H1 (cell line): Measurements from ENCODE around the gene HABP2. TPM values are rescaled to one million over a fixed set of nuclear protein-coding genes. Genes with fewer than 3 reads are reported as not detected.

Experiments used
- JUN ChIP-seq: IDR thresholded peaks from 2 replicates; pipeline ENCODE4 v1.6.1; 2011; ENCODE audit warnings: low read depth, mild to moderate bottlenecking, improper control_type of control experiment, low read length
- KDM1A ChIP-seq: fragments of 200-600, 300-600 bp; sonication (generic); IDR thresholded peaks from 2 replicates; pipeline ENCODE4 v1.7.1; 2016; ENCODE audit warnings: mild to moderate bottlenecking, low read length, borderline replicate concordance
- POLR2AphosphoS5 ChIP-seq: IDR thresholded peaks from 2 replicates; pipeline ENCODE4 v1.6.1; 2011; ENCODE audit warnings: low read depth, low read length
- polyA plus RNA-seq, 7 experiments: library from polyadenylated mRNA; depleted of rRNA in 3 of 7; stranded (reverse) in 5 of 7; unstranded in 2 of 7; fragments of >200 nt in 5 of 7; fragments of 200-250 nt in 2 of 7; gene quantifications; 1 replicate in 5 of 7; 2 replicates in 1 of 7; 4 replicates in 1 of 7; pipeline versions ENCODE4 v1.2.1 to v1.2.3, GENCODE V29; 2011 to 2013; ENCODE audit warnings: missing spikeins in 2 of 7, mixed read lengths in 2 of 7
- total RNA-seq: library from RNA; stranded (reverse); fragmentation: NEBNext Ultra II Directional; extraction: Animal tissue kit (Norgen Biotek cat#: 25700); gene quantifications from 2 replicates; pipeline ENCODE4 v1.2.1, GENCODE V29; 2021

The HABP2 gene
- total and polyA plus RNA-seq, 2 of the 8 experiments (the other 6 are each of a cell fraction or from before 2014, with no cell fraction given), result not detected

DNA sequence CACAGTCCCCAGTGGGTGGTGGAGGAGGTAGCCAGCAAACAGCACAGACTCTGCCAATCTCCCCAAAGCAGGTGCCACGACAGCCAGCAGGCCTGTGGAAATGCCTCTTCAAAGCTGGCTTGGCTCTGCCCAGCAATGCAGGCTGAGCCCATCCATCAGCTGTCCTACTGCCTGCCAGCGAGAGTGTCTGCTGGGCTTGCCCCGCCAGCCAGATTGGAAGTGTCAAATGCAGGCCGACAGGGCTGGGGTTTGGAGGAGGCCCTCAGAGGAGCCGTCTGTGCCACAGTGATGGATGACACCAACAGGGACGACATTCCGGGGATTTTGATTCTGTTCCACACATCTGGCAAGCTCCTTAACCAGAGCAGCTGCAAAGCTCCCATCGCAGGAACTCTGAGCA lies 16.7 kb downstream of the HABP2 start (continued):
- TF ChIP-seq JUN (no peak), POLR2AphosphoS5 (no peak), KDM1A (no peak)
